CD1c-positive myeloid dendritic cell (primary cell): Measurements from ENCODE around the gene MORN4.

Experiments used
- DNase-seq: peaks from one replicate; pipeline ENCODE4 v3.0.0-alpha.2; 2016; ENCODE audit errors: extremely low spot score

MORN4 gene

GRCh38 chr10:97573672-97574071, 59.6 kb downstream of the MORN4 start:
- no peak for DNase-seq

DNA sequence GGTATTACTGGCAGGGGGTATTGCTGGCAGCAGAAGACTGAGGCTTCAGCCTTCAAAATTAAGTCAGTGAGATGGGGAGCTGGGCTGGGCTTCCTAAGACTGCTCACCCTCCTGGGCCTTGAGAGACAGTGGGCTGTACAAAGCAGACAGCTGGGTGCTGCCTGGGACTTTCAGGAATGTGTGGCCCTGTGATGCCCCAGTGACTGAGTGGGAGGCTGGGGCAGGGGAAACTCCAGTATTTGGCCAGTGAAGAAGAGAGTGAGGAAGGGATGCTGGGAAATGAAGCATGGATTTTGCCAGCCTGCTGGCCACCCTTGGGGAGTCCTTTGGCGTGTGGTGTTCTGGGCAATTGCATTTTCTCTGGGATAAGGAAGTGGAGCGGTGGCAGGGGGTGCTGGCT, 60.3 kb downstream of the MORN4 start:
- no peak for DNase-seq

- peak; percentile 79 for DNase-seq
These were observed 60.9 kb downstream of the MORN4 start, which contains the start of gene ANKRD2 for GRCh38 chr10:97572214-97572989. Gene ANKRD2 (plus strand): TSS chr10:97572779. CDS start chr10:97572789, 10 bp downstream.

DNA sequence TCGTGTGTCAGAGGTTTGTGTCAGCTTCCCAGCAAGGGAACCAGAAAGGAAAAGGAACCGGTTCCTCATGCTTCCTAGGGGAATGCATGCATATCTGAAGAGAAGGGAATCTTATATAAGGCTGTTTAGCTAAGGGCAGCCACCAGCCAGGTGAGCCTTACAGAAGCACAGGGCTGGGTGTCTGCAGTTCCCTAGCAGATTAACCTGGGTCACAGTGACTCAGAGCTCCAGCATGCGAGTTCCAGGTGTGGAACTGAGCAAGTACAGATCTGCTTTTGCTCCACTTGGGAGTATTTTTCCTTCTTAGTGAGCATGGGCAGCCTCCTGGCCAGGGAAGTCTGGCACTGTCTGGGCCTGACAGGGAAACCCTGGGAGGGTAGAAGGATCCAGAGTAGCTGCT, 61.7 kb downstream of the MORN4 start:
- DNase-seq, result no peak

- no peak for DNase-seq
These were observed 62.4 kb downstream of the MORN4 start for GRCh38 chr10:97570789-97571471.

GRCh38 chr10:97570146-97570788, 63.0 kb downstream of the MORN4 start:
- DNase-seq, result no peak

DNA sequence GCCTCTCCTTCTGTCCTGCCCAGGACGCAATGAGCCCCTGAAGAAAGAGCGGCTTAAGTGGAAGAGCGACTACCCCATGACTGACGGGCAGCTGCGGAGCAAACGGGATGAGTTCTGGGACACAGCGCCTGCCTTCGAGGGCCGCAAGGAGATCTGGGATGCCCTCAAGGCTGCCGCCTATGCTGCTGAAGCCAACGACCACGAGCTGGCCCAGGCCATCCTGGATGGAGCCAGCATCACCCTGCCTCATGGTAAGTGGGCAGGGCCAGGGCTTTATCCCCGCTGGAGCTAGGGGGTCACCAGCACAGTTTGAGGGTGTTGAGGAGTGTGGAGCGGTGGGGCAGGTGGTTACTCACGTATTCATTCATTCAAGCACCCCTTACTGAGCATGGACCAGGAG, 65.4 kb downstream of the MORN4 start:
- no peak for DNase-seq

DNA sequence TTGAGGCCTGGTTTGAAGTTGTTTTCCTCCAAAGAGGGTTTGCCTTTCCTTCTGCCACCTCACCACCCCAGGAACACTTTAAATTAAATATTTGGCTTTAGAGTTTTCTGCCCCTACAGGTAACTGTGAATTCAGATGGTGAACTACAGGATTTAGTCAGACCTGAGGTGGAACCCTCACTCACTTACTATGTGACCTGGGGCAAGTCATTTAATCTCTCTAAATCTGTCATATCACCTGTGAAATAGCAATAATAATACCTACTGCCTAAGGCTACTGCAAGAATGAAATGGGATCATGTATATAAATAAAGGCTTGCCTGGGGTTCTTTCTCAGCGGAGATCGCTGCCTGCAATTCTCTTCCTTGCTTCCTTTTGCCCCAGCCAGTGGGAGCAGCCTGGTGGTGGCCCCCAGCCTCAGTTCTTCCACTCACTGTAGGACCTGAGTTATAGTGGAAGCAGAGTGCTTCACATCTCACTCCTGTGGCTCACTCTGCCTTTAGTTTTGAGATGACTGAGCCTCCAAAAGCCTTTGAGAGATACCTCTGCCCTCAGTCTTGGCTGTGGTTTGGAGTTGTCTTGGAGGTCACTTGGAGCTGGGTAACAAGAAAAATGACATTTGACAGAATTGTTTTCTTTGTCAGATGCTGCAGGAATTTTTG, 66.8 kb downstream of the MORN4 start:
- no peak for DNase-seq

DNA sequence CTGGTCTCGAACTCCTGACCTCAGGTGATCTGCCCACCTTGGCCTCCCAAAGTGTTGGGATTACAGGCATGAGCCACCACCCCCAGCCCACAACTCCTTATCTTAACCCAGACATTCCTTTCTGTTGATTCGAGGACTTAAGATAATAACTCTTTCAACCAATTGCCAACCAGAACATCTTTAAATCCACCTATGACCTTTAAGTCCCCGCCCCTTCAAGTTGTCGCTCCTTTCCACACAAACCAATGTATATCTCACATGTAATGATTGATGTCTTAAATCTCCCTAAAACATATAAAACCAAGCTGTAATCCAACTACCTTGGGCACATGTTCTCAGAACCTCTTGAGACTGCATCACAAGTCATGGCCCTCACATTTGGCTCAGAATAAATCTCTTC, 68.5 kb downstream of the MORN4 start:
- DNase-seq, result no peak
